IMR-90 (cell line): ENCODE data around the gene NPAS2. TPM values are rescaled to one million over a fixed set of nuclear protein-coding genes. Genes with fewer than 3 reads are reported as not detected.
A peak's percentile ranks its signal among the peaks of the same experiment; 100 is the strongest.

Source experiments
- ATAC-seq: fragments of 200-7000 bp; cut with Tn5 transposase; 2 replicates; pipeline ENCODE4 v1.9.1; 2020; ENCODE audit warnings: low read depth, mild to moderate bottlenecking, moderate library complexity
- BruUV-seq: library from RNA; stranded (reverse); fragments of 400-500 nt; replicated peaks from 2 replicates; lab custom pipeline; 2021; lab: Mats Ljungman, UMichigan
- CTCF ChIA-PET: fragments of 300-600 bp; formaldehyde crosslinking; extraction: SDS; loops from one replicate; lab custom pipeline; 2021; ENCODE audit warnings: antibody characterized with exemption; lab: Yijun Ruan, JAX
- POLR2A ChIA-PET: fragments of 300-600 bp; sonication (Branson Sonifier 250); formaldehyde crosslinking; loops from one replicate; lab custom pipeline; 2022; ENCODE audit warnings: antibody characterized with exemption; ENCODE audit not compliant: unreplicated experiment; lab: Charles Lee
- DNase-seq: peaks from one replicate; pipeline ENCODE4 v3.0.0; 2013
- H2AFZ ChIP-seq: replicated peaks from 2 replicates; pipeline ENCODE3; 2013; ENCODE audit warnings: low read length, mild to moderate bottlenecking; ENCODE audit not compliant: poor library complexity
- H2AK5ac ChIP-seq: 2 replicates; pipeline ENCODE4 v1.6.1; 2013; ENCODE audit warnings: low read depth, low read length, inconsistent platforms
- H2AK9ac ChIP-seq: replicated peaks from 2 replicates; pipeline ENCODE3; 2013; ENCODE audit warnings: mild to moderate bottlenecking, low read depth, low read length, moderate library complexity; ENCODE audit not compliant: poor library complexity
- H2BK120ac ChIP-seq: 2 replicates; pipeline ENCODE4 v1.6.1; 2013; ENCODE audit warnings: low read depth, low read length, inconsistent platforms
- H2BK15ac ChIP-seq: 3 replicates; pipeline ENCODE4 v1.6.1; 2013; ENCODE audit warnings: low read depth, low read length, inconsistent platforms
- H2BK20ac ChIP-seq: 2 replicates; pipeline ENCODE4 v1.6.1; 2013; ENCODE audit warnings: low read depth, mild to moderate bottlenecking, inconsistent platforms, low read length, moderate library complexity
- H2BK5ac ChIP-seq: 2 replicates; pipeline ENCODE4 v1.6.1; 2013; ENCODE audit warnings: mild to moderate bottlenecking, low read depth, low read length, inconsistent platforms; ENCODE audit not compliant: poor library complexity, severe bottlenecking
- H3K14ac ChIP-seq: replicated peaks from 2 replicates; pipeline ENCODE4 v1.6.1; 2013; ENCODE audit warnings: low read depth, low read length, inconsistent platforms
- H3K18ac ChIP-seq: 2 replicates; pipeline ENCODE4 v1.6.1; 2013; ENCODE audit warnings: low read depth, low read length, control low read depth
- H3K23ac ChIP-seq: 2 replicates; pipeline ENCODE4 v1.6.1; 2013; ENCODE audit warnings: low read depth, low read length, inconsistent platforms
- H3K27ac ChIP-seq: 2 replicates; pipeline ENCODE4 v1.5.1; 2013; ENCODE audit warnings: mild to moderate bottlenecking, control low read depth, low read length; ENCODE audit not compliant: insufficient read depth
- H3K27me3 ChIP-seq: 2 replicates; pipeline ENCODE4 v1.6.1; 2013; ENCODE audit warnings: low read length; ENCODE audit not compliant: control insufficient read depth, insufficient read depth
- H3K36me3 ChIP-seq: 2 replicates; pipeline ENCODE4 v1.6.1; 2013; ENCODE audit warnings: low read length, mixed read lengths; ENCODE audit not compliant: control insufficient read depth, insufficient read depth
- H3K4ac ChIP-seq: 2 replicates; pipeline ENCODE4 v1.6.1; 2013; ENCODE audit warnings: low read depth, low read length, inconsistent platforms
- H3K4me1 ChIP-seq: 2 replicates; pipeline ENCODE4 v1.6.1; 2013; ENCODE audit warnings: low read length, mixed read lengths; ENCODE audit not compliant: control insufficient read depth, insufficient read depth
- H3K4me2 ChIP-seq: 2 replicates; pipeline ENCODE4 v1.6.1; 2013; ENCODE audit warnings: low read depth, mild to moderate bottlenecking, control low read depth, low read length, moderate library complexity
- H3K4me3 ChIP-seq: 2 replicates; pipeline ENCODE4 v1.5.1; 2013; ENCODE audit warnings: low read depth, mild to moderate bottlenecking, control low read depth, low read length, moderate library complexity; ENCODE audit not compliant: insufficient read depth
- H3K56ac ChIP-seq: 2 replicates; pipeline ENCODE4 v1.6.1; 2013; ENCODE audit warnings: low read length, inconsistent platforms; ENCODE audit not compliant: insufficient read depth; ENCODE audit errors: extremely low read depth
- H3K79me1 ChIP-seq, 2 experiments: 2 replicates each; pipeline ENCODE4 v1.6.1; 2013; ENCODE audit warnings: low read length in 2 of 2, inconsistent platforms in 1 of 2, low read depth in 1 of 2
- H3K9ac ChIP-seq: 2 replicates; pipeline ENCODE4 v1.6.1; 2013; ENCODE audit warnings: low read depth, low read length, control low read depth
- H3K9me1 ChIP-seq: 2 replicates; pipeline ENCODE4 v1.6.1; 2013; ENCODE audit warnings: low read length, inconsistent platforms; ENCODE audit not compliant: insufficient read depth
- H3K9me3 ChIP-seq: 2 replicates; pipeline ENCODE4 v1.6.1; 2013; ENCODE audit warnings: low read length; ENCODE audit not compliant: control insufficient read depth, insufficient read depth
- H4K20me1 ChIP-seq: 2 replicates; pipeline ENCODE4 v1.6.1; 2013; ENCODE audit warnings: low read length, inconsistent platforms; ENCODE audit not compliant: insufficient read depth
- H4K5ac ChIP-seq: 2 replicates; pipeline ENCODE4 v1.6.1; 2013; ENCODE audit warnings: mild to moderate bottlenecking, low read depth, low read length, control low read depth
- H4K8ac ChIP-seq, 2 experiments: 2 replicates each; pipeline ENCODE4 v1.6.1; 2013; ENCODE audit warnings: low read depth in 2 of 2, low read length in 2 of 2, control low read depth in 1 of 2, inconsistent platforms in 1 of 2
- H4K91ac ChIP-seq: 2 replicates; pipeline ENCODE4 v1.6.1; 2013; ENCODE audit warnings: low read depth, low read length, inconsistent platforms; ENCODE audit not compliant: insufficient read depth
- BHLHE40 ChIP-seq: fragments of 150-350 bp; IDR thresholded peaks from 2 replicates; pipeline ENCODE4 v1.6.1; 2016; ENCODE audit warnings: mild to moderate bottlenecking, low read depth, low read length
- CEBPB ChIP-seq: IDR thresholded peaks from 2 replicates; pipeline ENCODE4 v1.6.1; 2012; ENCODE audit warnings: low read depth, low read length, improper control_type of control experiment
- CHD1 ChIP-seq: IDR thresholded peaks from 2 replicates; pipeline ENCODE4 v1.6.1; 2012; ENCODE audit warnings: low read depth, low read length, improper control_type of control experiment
- MAFK ChIP-seq: IDR thresholded peaks from 2 replicates; pipeline ENCODE4 v1.6.1; 2012; ENCODE audit warnings: low read depth, low read length, improper control_type of control experiment
- MAZ ChIP-seq: IDR thresholded peaks from 2 replicates; pipeline ENCODE4 v1.6.1; 2012; ENCODE audit warnings: low read depth, mild to moderate bottlenecking, low read length, improper control_type of control experiment, moderate library complexity, borderline replicate concordance
- NFE2L2 ChIP-seq: fragments of 150-350 bp; IDR thresholded peaks from 2 replicates; pipeline ENCODE4 v1.6.1; 2016; ENCODE audit warnings: low read depth, mild to moderate bottlenecking, low read length
- POLR2A ChIP-seq: IDR thresholded peaks from 2 replicates; pipeline ENCODE4 v1.6.1; 2012; ENCODE audit warnings: mild to moderate bottlenecking, low read depth, low read length
- RAD21 ChIP-seq: IDR thresholded peaks from 2 replicates; pipeline ENCODE4 v1.6.1; 2012; ENCODE audit warnings: low read length, improper control_type of control experiment
- RCOR1 ChIP-seq: IDR thresholded peaks from 2 replicates; pipeline ENCODE4 v1.6.1; 2012; ENCODE audit warnings: mild to moderate bottlenecking, low read length, improper control_type of control experiment; ENCODE audit not compliant: insufficient replicate concordance
- RFX5 ChIP-seq: IDR thresholded peaks from 2 replicates; pipeline ENCODE4 v1.8.0; 2012; ENCODE audit warnings: low read depth, mild to moderate bottlenecking, low read length, moderate library complexity
- WGBS, 2 experiments: methylation state at CpG; one replicate each; pipeline versions ENCODE4 v1.1.5 to v1.1.7; 2013; ENCODE audit warnings: missing lambda C conversion rate in 2 of 2; ENCODE audit not compliant: insufficient read length in 1 of 2; ENCODE audit errors: extremely low coverage in 2 of 2; 5-methylcytosine and 5-hydroxymethylcytosine counted together
- dilution Hi-C: fragments of 300-500 bp; cut with HindIII; formaldehyde crosslinking; loops from one replicate; pipeline ENCODE4 v1.14.3; 2018; ENCODE audit warnings: low sequenced_read_pairs; ENCODE audit not compliant: unreplicated experiment
- in situ Hi-C: fragments of 300-500 bp; cut with MboI; formaldehyde crosslinking; loops from 3 replicates; pipeline ENCODE4 v1.14.3; 2019; ENCODE audit warnings: low sequenced_read_pairs, inconsistent platforms, mixed read lengths
- intact Hi-C: fragments of 100-400 bp; cut with micrococcal nuclease; formaldehyde crosslinking; loops from 2 replicates; pipeline ENCODE4 v1.10.0; 2022
- polyA plus RNA-seq, 3 experiments: library from polyadenylated mRNA; depleted of rRNA; stranded (reverse); fragments of >200 nt; gene quantifications; 2 replicates each; pipeline ENCODE4 v1.2.3, GENCODE V29; 2012; ENCODE audit warnings: low replicate concordance in 1 of 3
- total RNA-seq: library from RNA; depleted of rRNA; stranded (reverse); fragments of >200 nt; gene quantifications from 2 replicates; pipeline ENCODE4 v1.2.3, GENCODE V29; 2012
- TF ChIP-seq, protein P1 (sequence below): conservative IDR thresholded peaks from 2 replicates; pipeline ENCODE4 v1.5.1; 2012; ENCODE audit warnings: mild to moderate bottlenecking, low read depth, low read length, improper control_type of control experiment
- TF ChIP-seq, protein P2 (sequence below): fragments of 150-350 bp; IDR thresholded peaks from 2 replicates; pipeline ENCODE4 v1.6.1; 2016; ENCODE audit warnings: low read depth, mild to moderate bottlenecking, low read length, moderate library complexity, borderline replicate concordance

The NPAS2 gene
- total and polyA plus RNA-seq, 2 of the 4 experiments (the other 2 are of a cell fraction): 5.2 to 14.8 TPM

DNA sequence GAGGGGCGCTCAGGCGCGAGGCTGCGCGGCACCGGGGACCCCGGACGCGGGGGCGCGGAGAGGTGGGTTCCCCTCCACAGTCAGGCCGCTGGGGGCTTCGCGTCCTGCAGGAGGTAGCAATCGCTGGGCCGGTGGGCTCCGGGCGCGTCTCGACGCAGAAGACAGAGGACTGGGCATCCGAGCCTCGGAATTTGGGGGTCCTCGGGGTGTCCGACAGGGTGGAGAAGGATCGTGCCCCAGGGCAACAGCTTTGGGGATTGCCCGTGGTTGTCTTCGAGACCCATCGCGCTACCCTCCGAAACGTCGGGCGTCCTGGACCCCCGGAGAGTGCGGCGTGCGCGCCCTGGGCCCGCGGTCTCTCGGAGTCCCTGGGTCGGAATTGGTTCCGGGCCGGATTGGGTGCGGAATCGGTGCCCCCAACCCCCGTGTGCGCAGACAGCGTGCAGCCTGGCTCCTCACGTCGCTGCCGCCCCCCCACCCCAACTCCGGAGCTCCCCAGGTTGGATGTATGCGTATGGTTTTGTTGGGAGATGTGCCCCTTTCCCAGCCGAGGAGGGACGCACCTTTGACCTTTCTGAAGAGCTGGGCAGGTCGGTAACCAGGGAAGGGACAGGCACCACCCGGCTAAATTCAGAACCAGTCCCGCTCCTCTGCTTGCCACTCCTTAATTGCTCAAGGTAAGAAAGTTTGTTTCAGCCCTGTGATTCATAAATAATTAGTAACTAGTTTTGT lies 750 bp downstream of the NPAS2 start (continued):
- no peak for TF ChIP-seq RCOR1
- TF ChIP-seq MAFK: no peak
- TF ChIP-seq RAD21: no peak

DNA sequence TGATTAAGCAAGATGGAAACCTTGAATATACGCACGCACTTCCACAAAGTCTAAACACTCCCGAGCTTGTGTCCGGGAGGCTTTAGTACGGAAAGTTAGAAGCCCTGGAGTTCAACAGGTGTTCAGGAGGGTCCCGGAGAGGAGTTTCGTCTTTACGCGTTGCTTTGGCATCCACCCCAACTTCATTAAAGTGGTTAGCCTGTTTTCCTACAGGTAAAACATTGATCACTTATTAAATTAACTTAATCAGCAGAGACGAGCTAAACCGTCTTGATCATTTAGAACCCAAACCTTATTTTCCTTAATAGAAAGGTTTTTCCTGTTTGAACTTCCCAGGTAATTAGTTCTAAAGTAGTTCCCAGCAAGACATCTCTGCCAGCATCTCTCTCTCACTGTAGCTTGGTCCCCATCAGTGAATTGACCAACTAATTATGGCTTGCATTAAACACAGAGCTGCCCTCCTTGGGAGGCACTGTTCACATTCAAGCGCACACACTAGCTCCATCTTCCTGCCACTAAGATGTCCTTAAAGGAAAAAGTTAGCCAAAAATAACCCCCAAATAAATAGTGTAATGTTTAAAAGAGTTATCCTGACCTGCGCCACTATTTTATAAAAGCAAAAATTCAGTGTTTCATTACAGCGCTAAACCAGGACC lies 1.4 kb downstream of the NPAS2 start:
- ATAC-seq (no peak), DNase-seq (no peak)
- dilution Hi-C loops: no loop called here
- POLR2A ChIA-PET: interaction anchor here (0.6 kb wide), 1 partner anchor 16 kb away, joined by 4 read pairs; no protein-coding TSS in a partner anchor
- Histone ChIP-seq H3K23ac (peak overlapping the region; percentile 74; the same call in 1 of the 2 replicates), H3K79me1 (peaks cover 25 to 48% of the 10 kb centered on the region in 2 experiments), H3K27me3 (no peaks in the 10 kb centered on the region), H2BK15ac (no peak overlapping the region), H4K20me1 (peaks cover 4% of the 10 kb centered on the region; the same call in 1 of the 2 replicates), H3K4me1 (peaks cover 2% of the 10 kb centered on the region; the same call in 1 of the 2 replicates), H3K9me3 (no peaks in the 10 kb centered on the region), H3K14ac (peak overlapping the region; percentile 77; the same call in 1 of the 2 replicates), H3K56ac (no peak overlapping the region), H3K27ac (no peak overlapping the region), H3K18ac (no peak overlapping the region), H4K8ac (no peak overlapping the region), H3K4ac (no peak overlapping the region), H3K36me3 (no peaks in the 10 kb centered on the region), H2BK120ac (no peak overlapping the region), H2AK9ac (peak overlapping the region; percentile 79), H4K91ac (no peak overlapping the region), H3K9me1 (peaks cover 2% of the 10 kb centered on the region; the same call in 1 of the 2 replicates), H4K5ac (no peak overlapping the region), H2BK20ac (no peak overlapping the region), H3K4me3 (peak overlapping the region; percentile 70; the same call in 1 of the 2 replicates), H3K4me2 (peak overlapping the region; percentile 95), H2BK5ac (no peak overlapping the region), H3K9ac (peak overlapping the region; percentile 82; the same call in 1 of the 2 replicates), H2AFZ (peak overlapping the region; percentile 86), H2AK5ac (no peak overlapping the region)
- CTCF ChIA-PET: interaction anchor here (0.5 kb wide), 1 partner anchor 87 kb away, joined by 3 read pairs; no protein-coding TSS in a partner anchor
- no CpG with 5 or more reads among the region's 14 CpGs for WGBS, 2 experiments
- intact Hi-C loops: loop anchor here (2.0 to 5.0 kb wide), 2 partner anchors 81 to 163 kb away; no protein-coding TSS in a partner anchor
- in situ Hi-C loops: loop anchor here (5.0 to 25.0 kb wide), 2 partner anchors 151 to 209 kb away; no protein-coding TSS in a partner anchor
- no TSS peak for BruUV-seq
- TF ChIP-seq, protein P1, sequence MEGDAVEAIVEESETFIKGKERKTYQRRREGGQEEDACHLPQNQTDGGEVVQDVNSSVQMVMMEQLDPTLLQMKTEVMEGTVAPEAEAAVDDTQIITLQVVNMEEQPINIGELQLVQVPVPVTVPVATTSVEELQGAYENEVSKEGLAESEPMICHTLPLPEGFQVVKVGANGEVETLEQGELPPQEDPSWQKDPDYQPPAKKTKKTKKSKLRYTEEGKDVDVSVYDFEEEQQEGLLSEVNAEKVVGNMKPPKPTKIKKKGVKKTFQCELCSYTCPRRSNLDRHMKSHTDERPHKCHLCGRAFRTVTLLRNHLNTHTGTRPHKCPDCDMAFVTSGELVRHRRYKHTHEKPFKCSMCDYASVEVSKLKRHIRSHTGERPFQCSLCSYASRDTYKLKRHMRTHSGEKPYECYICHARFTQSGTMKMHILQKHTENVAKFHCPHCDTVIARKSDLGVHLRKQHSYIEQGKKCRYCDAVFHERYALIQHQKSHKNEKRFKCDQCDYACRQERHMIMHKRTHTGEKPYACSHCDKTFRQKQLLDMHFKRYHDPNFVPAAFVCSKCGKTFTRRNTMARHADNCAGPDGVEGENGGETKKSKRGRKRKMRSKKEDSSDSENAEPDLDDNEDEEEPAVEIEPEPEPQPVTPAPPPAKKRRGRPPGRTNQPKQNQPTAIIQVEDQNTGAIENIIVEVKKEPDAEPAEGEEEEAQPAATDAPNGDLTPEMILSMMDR: no peak
- TF ChIP-seq CHD1: no peak
- no peak for TF ChIP-seq RAD21
- TF ChIP-seq CEBPB: no peak
- no peak for TF ChIP-seq RFX5
- TF ChIP-seq, protein P2, sequence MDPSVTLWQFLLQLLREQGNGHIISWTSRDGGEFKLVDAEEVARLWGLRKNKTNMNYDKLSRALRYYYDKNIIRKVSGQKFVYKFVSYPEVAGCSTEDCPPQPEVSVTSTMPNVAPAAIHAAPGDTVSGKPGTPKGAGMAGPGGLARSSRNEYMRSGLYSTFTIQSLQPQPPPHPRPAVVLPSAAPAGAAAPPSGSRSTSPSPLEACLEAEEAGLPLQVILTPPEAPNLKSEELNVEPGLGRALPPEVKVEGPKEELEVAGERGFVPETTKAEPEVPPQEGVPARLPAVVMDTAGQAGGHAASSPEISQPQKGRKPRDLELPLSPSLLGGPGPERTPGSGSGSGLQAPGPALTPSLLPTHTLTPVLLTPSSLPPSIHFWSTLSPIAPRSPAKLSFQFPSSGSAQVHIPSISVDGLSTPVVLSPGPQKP: no peak
- TF ChIP-seq NFE2L2: no peak
- TF ChIP-seq BHLHE40: no peak
- TF ChIP-seq MAZ: no peak
- no peak for TF ChIP-seq RCOR1
- TF ChIP-seq POLR2A: no peak
